ENCODE data around the gene ANOS1.

Gene ANOS1

DNA sequence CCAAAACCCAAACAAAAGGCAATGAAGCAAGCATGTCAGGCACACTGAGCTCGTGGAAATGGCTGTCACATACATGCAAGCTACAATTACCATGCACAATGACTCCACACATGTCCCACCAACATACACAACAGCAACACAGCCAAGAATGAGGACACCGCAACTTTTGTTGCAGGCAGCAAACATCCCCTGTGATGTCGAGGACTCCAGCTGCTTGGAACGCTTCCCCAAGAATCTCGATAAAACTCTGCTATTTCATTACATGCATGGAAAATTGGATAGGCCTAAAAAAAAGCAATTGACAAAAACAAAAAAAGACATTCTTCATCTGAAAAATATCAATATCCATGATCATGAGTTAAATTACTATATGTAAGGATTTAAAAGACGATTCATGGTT, 11.8 kb downstream of the ANOS1 start:
- DNase-seq (ENCODE audit: low read depth) = no peak

DNA sequence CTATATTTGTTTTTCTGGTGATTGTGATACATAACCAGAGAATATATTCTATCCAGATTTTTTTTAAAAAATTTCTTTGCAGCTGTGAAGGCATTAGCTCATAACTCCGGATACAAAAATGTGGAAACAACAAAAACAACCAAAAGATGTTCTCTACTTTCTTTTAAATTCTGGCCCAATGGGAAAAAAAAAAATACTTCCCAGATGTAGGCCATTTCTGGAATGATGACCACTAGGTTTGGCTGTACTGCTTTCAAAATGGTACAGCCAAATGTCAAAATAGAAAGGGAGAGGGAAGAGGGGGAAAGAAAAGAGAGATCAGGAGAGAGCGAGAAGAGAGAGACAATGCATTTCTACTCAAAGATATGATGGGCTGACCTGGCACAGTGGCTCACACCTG, 14.6 kb downstream of the ANOS1 start:
- no peak for DNase-seq (ENCODE audit: low read depth)

DNA sequence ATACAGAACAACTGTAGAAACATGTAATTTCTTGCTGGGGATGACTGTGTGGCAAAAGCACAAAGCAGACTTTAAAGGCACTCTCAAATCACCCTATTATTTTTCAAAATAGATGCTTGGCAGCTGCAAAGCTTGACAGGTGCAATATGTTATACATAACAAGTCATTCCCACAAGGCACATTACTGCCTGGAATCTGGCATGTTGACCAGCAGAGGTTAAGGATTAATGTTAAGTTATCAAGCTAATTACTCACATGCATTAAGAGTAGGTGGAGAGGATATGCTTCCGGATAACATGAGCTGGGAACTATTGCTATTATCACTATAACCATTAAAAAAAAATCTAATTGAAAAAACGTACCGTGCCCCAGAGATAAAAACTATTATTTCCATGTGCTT, 17.8 kb downstream of the ANOS1 start:
- no peak for DNase-seq (ENCODE audit: low read depth)

DNA sequence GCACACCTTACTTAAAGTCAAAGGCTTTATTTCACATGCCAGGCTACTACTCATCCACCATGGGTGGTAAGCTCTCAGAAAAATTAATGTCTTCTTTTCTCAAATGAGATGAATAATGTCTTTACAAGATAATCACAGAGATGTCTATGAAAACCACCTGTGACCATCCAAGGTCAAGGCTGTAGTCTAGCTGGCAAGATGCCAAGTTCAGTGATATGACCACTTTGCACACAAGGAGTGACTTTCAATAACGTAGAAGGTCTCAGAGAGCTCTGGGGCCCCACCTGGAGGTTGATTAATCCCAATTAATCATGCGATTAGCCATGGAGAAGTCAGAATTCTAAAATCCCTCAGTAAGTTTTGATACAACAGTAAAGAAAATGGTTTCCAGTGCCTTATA, 20.5 kb downstream of the ANOS1 start:
- no peak for DNase-seq (ENCODE audit: low read depth)

DNA sequence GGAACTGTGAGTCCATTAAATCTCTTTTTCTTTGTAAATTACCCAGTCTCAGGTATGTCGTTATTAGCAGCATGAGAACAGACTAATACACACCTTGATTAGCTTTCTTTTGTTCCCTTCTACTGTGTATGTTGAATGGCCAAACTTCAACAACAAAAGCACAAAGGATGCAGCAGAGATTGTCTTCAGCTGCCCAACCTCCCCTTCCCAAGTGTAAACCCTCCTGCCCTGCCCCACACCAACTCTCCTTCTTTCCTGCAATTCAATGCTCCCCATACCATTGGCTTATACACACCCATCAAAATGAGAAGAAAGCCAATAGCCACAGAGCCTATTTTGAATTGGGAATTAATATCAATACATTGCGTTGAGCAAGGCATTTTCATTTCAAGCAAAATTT, 27.8 kb downstream of the ANOS1 start:
- DNase-seq (ENCODE audit: low read depth) = no peak

DNA sequence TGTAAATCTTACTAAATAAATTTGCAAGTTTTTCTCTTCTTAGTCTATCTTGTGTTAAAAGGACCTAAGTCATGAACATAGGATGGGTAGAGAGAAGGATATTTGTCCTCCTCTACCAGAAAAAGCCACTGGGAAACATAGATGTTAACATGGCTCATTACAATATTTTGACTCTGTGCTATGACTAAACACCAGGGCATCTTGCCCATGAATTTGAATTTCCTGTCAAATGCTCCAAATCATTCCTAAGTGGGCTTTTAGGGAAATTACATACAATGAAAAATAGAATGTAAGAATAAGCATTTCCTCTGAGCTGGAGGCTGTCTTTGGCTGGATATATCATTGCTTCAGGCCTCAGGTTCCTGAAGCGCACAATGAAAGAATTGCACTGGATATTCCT, 39.1 kb downstream of the ANOS1 start:
- no peak for DNase-seq (ENCODE audit: low read depth)

DNA sequence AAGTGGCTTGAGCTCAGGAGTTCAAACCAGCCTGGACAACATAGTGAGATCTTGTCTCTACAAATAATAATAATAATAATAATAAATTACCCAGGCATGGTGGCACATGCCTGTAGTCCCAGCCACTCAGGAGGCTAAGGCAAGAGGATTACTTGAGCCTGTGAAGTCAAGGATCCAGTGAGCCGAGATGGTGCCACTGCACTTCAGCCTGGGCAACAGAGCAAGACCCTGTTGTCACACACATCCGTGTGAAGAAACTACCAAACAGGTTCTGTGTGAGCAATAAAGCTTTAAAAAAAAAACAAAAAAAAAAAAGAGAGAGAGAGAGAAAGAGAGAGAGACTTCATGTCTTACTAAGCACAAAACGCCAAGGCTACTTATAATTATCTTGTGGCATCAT, 42.5 kb downstream of the ANOS1 start:
- DNase-seq (ENCODE audit: low read depth) = no peak

DNA sequence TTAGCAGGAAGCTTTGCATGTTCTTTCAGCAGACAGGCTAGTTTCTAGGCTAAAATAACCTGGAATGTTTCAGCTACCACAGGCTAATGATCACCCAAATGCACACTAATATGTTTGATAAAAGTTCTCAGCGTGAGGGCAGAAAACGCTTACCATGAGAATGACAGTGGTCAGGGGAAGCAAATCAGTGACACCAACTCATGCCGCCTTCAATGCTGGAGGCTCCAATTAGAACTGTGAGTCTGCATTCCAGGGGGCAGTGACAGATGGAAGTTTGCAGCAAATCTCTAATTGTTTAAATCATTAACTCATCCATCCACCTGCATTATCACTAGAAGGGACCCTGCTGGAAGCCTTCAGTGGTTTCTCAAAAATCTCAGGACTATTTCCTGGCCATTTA, 43.2 kb downstream of the ANOS1 start:
- no peak for DNase-seq (ENCODE audit: low read depth)

DNA sequence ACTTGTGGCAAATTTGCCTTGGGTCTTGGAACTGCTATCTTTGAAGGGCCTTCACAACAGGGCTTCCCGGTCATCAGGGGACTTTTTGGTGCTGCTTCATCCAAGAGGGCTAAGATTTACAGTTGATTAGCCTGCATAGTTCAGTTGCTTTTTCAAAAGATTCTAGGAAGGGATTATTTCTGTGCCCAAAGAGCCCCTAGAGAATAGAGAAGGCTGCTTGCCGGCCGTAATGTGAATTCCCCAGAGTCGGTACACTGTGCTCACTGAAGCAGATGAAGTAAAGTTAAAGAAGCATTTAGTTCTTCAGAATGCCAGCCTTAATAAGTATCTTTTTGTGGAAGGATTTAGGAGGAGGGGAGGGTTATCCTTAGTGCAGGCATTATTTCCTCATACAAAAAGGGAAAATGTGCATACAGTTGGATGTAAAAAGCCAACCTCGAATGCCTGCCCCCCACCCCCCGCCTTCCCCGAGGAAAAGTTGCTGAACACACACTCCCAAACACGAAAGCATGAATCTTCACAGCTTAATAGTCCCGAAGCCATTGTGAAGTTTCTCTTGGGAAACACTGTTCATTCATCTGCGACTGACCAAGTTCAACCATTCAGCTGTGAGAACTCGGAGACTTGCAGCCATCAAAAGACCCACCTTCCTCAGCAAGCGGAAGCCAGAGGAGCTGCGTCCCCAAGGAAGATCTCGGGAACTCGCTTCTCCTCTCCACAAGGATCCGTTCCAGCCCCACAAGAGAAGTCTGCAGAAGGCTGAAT, 47.6 kb downstream of the ANOS1 start:
- DNase-seq (ENCODE audit: low read depth) = no peak

DNA sequence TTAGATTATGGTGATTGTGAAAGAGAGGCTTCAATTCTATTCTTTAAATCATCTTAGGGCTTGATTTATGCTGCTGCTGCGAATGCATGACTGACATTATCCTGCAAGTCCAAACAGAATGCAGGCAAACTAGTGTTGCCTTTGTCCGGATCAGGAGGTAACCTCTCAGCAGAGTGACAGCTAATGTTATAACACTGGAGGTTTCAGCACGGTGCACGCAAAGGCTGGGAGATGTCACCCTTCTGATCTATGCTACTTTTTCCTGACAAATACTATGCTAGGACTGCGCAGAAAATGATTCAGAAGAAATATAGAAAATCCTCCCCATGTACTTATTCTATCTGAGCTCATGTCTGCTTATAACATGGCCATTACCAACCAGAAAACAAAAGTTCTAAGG, 48.2 kb downstream of the ANOS1 start:
- no peak for DNase-seq (ENCODE audit: low read depth)

DNA sequence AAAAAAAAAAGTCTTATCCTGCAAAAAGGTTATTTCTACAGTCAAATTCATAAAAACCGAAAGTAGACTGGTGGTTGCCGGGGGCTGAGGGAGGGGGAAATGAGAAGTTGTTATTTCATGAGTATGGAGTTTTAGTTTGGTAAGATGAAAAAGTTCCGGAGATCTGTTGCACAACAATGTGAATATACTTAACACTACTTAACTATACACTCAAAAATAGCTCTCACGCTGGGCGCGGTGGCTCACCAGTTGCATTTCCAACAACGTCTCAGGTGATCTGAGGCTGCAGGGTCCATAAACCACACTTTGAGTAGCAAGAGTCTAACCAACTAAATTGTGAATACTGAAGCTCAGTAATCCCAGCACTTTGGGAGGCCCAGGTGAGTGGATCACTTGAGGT, 52.4 kb downstream of the ANOS1 start:
- DNase-seq (ENCODE audit: low read depth) = no peak

DNA sequence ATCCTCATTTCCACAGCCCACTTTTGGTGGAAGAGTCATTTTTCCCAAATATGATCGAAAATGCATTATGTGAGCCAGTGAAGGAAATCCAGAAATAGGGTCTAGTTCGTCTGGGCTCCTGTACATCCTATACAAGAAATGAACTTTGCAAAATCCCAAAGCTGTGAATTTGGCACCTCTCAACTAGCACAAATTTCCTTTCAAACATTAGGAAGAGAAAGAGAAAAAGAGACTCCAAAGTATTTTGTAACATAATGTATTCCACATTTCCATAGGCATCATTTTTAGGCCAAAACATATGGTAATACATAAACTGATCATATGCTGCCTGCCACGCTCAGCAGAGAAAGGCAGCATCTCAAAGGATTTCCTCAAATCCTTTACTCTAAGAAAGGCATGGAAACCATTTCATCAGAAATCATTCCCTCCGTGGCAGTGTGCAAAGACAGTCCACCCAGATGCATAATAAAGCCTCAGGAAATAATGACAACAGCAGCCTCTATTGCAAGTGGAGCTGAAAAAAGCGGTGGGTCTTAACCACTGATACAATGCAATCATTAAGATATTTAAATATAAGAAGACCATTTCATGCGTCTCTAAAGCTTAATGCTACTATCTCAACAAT, 56.8 kb downstream of the ANOS1 start:
- no peak for DNase-seq (ENCODE audit: low read depth)

DNA sequence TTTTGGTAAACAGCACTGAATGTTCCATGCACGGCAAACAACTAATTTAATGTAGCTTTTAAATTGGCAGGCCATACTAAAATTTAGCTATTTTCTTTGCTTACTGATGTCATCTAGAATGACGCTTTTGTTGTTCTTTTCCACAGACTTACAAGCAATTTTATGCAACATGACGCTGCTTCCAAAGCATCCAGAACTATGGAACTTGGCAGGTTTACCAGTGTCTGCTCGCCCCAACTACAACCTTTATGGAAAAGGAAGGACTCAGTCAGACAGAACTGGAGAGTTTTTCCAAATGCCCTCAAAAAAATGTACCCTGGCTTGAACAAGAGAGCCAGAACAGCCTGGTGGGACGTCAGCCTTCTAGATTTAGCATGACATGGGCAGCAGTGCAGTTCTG, 58.7 kb downstream of the ANOS1 start:
- no peak for DNase-seq (ENCODE audit: low read depth)

DNA sequence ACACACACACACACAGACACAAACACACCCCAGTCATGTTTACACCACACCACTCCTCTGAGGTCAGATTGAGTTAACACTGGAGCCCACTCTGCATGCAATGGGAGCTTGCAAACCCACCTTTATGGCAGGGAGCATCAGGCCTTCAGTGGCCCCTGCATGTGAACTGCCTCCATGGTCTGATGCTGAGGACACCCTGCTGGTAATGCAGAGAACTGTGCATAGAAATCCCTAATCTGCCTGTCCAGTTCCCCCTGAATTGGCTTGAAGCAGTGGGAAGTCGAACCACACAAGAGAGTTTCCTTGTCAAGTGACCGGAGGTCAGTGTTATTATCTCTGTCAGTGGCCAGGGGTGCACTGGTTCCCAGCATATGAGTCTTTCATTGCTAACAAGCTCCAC, 59.8 kb downstream of the ANOS1 start:
- no peak for DNase-seq (ENCODE audit: low read depth)

DNA sequence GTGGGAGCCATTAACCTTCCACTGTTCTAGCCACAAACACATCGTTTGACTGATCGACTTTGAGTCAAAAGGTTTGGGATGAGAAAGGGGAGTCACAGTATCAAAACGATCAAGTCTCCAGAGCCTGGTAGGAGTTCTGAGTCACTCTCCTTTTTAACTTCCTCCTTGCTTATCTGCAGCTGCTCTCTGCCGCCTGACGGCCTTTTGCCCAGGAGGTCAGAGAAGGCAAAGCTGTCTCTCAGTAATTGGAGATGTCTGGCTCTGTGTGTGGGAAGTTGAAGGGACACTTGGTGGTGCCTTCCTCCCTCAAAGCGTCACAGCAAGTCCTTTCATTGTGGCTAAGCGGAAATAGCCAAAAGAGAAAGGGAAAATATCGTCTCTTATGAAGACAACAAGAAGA, 63.1 kb downstream of the ANOS1 start:
- no peak for DNase-seq (ENCODE audit: low read depth)

DNA sequence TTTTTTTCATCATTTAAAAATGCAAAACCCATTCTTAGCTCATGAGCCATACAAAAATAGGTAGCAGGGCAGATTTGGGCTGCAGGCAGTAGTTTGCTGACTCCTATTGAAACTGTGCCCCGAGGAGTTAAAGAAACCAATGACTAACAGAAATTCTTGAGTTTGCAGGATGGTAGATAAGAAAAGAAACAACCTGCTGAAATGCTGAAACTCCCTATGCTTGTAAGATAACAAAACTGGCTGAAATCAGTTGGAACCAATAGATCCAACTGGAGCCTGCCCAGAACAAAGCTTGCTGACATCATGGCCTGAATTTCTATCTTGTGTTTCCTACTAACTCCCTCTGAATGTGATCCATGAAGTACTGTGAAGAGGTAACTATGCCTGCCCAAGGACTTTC, 68.6 kb downstream of the ANOS1 start:
- no peak for DNase-seq (ENCODE audit: low read depth)

DNA sequence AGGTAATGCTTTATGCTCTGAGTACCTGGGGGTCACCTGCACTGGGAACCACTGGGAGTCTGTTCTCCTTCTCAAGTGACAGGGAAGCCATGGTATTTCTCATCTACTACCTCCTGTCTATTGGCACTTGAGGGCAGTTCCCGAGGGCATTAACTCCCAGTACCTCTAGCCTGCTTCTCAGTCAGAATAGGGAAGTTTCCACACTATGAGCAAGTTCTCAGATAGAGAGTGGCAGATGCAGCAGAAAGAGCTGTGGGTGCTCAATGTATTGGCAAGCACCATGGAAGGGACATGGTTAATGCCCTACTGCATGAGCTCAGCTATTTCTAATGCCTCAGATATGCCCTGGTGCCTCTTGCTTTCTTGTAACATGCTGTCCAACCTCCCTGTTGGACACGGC, 74.1 kb downstream of the ANOS1 start:
- DNase-seq (ENCODE audit: low read depth) = no peak

DNA sequence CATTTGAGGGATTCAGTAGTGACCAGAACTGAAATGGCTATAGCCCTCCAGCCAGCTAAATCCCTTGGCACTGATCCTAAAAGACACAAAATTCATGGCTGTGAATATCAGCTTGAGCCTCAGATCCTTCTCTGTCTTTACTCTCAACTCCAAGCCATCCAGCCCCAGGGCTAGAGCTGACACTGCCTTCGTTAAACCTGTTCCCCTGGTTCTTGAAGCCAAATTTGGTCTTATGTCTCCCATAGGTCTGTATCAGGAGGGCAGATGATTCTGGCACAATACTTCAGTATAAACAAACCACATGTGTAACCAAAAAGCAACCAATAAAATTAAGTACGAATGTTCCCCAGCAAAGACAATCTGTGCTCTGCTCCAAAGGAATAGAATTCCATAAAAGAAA, 78.0 kb downstream of the ANOS1 start:
- DNase-seq (ENCODE audit: low read depth) = no peak

DNA sequence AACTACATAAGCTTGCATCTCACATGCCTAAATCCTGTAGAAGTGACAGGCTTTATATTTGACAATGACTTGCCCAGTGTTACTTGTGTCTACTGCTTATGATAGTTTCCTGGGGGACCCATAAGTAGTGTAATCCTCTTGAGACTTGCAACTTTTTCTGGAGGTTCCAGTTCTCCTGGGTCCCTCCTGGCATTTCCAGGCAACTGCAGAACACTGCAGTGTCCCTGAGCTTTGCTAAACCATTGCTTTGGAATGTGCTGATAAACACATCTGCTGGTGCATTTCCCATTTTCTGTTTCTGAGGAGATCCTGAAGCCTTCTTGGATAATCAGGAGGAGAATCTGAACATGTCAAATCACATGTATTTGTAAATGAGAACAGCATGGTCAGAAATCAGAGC, 82.0 kb downstream of the ANOS1 start:
- DNase-seq (ENCODE audit: low read depth) = no peak

DNA sequence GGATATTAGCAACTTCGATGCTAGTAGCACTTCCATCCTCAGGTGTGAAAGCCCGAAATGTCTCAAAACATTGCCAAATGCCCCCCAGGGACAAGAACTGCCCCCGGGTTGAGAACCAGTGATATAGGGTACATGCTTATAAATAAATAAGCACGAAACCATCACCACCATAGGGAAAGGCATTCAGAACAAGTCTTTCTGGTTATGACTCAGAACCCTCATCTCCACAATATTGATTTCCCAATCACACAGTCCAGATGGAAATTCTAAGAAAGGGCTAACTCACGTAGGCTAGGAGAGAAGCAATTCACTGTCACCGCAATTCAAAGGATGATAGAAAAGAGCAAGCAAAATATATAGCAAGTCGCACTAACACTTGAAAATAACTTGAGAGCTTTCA, 84.8 kb downstream of the ANOS1 start:
- no peak for DNase-seq (ENCODE audit: low read depth)

DNA sequence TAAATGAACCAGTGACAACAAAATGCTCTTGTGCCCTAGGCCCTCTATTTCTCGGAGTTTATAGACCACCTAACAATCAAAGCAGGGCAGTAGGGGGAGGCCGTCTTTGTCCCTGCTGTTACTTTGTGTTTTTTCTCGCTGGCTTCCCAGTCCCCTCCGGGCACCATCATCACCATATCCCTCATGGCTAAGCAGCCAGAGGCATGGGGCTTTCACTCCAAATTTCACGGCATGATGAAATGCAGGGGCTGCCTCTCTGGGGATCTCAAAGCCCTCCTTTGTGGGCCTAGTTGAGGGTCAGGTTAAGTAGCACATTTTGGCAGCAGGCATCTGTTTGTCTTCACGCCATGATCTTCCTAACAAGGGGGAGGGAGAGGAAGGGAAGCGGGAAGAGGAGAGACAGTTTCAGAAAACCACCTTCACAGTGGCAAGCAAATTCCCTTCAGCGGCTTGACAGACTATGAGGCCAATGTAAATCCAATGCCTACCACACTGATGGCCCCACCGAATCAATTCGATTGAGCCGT, 91.9 kb downstream of the ANOS1 start:
- DNase-seq (ENCODE audit: low read depth) = no peak

DNA sequence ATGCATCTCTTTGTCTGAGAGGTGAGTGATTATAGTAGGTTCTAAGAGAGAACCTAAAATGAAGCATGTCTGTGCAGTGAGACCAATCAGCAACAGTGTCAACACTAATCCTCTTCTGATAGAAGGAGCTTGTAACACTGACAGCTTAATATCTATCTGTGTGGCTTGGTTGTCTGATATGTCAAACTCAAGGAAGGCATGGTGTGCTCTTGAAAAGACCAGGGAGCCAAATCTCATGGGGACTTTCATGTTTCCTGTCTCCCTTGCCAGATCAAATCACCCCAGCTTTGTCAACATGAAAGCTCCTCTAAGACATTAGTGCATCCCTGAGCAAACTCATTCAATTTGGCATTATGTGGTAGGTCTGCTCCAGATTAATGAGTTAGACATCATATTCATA, 95.4 kb downstream of the ANOS1 start:
- no peak for DNase-seq (ENCODE audit: low read depth)

DNA sequence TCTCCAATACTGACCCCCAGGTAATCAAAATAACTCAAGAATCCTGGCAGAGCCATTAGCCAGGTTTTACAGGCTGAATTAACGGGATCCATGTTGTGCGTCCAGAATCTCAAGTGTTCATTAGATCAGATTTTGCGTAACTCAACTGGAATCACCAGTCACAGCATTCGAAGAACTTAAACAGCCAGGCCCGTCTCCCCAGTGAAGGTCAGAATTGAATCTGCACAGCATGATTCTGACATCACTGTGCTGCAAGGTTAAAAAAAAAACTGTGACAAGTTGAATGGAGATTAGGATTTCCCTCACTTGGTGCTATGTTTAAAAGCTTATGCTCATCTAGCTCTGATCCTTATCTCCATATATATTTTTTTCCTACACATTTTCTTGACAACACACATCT, 96.1 kb downstream of the ANOS1 start:
- no peak for DNase-seq (ENCODE audit: low read depth)

DNA sequence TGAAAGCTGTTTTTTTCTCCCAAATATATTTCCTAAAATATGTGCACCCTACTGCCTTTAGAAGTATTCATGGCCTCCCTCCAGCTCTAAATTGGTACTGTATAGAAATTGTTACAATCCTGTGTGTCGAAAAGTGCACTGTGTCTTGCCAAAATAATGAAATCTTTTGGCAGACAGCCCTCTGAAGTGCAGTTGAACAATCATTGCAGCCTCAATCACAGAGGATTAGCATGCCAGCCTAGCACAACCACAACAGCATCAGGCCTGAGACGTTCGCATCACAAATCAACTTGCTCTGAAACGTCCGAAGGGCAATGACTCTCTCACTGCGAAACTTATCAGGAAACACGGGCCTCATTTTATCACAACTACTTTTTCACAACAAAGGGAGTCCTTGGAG, 99.0 kb downstream of the ANOS1 start:
- DNase-seq (ENCODE audit: low read depth) = no peak

All from T follicular helper cell (primary cell).